ENCODE data around the gene FBXO44. TPM values are rescaled to one million over a fixed set of nuclear protein-coding genes. Genes with fewer than 3 reads are reported as not detected.
"Not testable (repeated sequence)": the region's sequence is repeated elsewhere in the genome, so short reads cannot be mapped to it uniquely, and the experiment has no call there.

The FBXO44 gene
- total RNA-seq, 1 donor from 2014 or later, result 20.2 TPM

- TF ChIP-seq CTCF (IDR thresholded peaks at IDR 0.05; ENCODE audit: borderline replicate concordance), result no peak
- intact Hi-C loops (cut with micrococcal nuclease), result loop anchor here (5.0 to 10.0 kb wide), 2 partner anchors 399 to 606 kb away; no protein-coding TSS in a partner anchor
- Histone ChIP-seq H3K9me3 (replicated peaks) (no peaks in the 10 kb centered on the region), H3K4me1 (peaks cover 14% of the 10 kb centered on the region), H3K27ac (replicated peaks) (no peak overlapping the region), H3K27me3 (ENCODE audit: low read depth) (peaks cover 62% of the 10 kb centered on the region), H3K4me3 (no peak overlapping the region), H3K36me3 (no peaks in the 10 kb centered on the region)
- no peak for DNase-seq
Measured at GRCh38 chr1:11640944-11641343, 13.7 kb upstream of the FBXO44 start.

- Histone ChIP-seq H3K4me1 (peaks cover 14% of the 10 kb centered on the region), H3K27me3 (ENCODE audit: low read depth) (peaks cover 62% of the 10 kb centered on the region), H3K4me3 (no peak overlapping the region), H3K9me3 (replicated peaks) (no peaks in the 10 kb centered on the region), H3K36me3 (no peaks in the 10 kb centered on the region), H3K27ac (replicated peaks) (no peak overlapping the region)
- no peak for DNase-seq
- TF ChIP-seq CTCF (IDR thresholded peaks at IDR 0.05; ENCODE audit: borderline replicate concordance), result no peak
- intact Hi-C loops (cut with micrococcal nuclease), result loop anchor here (2.0 to 10.0 kb wide), 3 partner anchors 305 to 607 kb away; no protein-coding TSS in a partner anchor
Measured at GRCh38 chr1:11641776-11642305, 12.8 kb upstream of the FBXO44 start.

- Histone ChIP-seq H3K4me1 (peaks cover 14% of the 10 kb centered on the region), H3K27me3 (ENCODE audit: low read depth) (peaks cover 62% of the 10 kb centered on the region)
- not testable (repeated sequence) for DNase-seq
Measured at GRCh38 chr1:11642418-11643017, 12.2 kb upstream of the FBXO44 start.

GRCh38 chr1:11643782-11644181 is 10.9 kb upstream of the FBXO44 start:
- intact Hi-C loops (cut with micrococcal nuclease), result loop anchor here (2.0 to 10.0 kb wide), 3 partner anchors 307 to 609 kb away; no protein-coding TSS in a partner anchor
- H3K27me3 ChIP-seq (ENCODE audit: low read depth), result peaks cover 63% of the 10 kb centered on the region
- H3K27ac ChIP-seq (replicated peaks), result no peak overlapping the region
- no peak overlapping the region for H3K4me3 ChIP-seq
- DNase-seq, result no peak
- no peaks in the 10 kb centered on the region for H3K9me3 ChIP-seq (replicated peaks)
- no peak for TF ChIP-seq CTCF (IDR thresholded peaks at IDR 0.05; ENCODE audit: borderline replicate concordance)
- H3K4me1 ChIP-seq, result peaks cover 25% of the 10 kb centered on the region
- H3K36me3 ChIP-seq, result no peaks in the 10 kb centered on the region

More at GRCh38 chr1:11642418-11643017, 12.2 kb upstream of the FBXO44 start:
- peak; percentile 97 for TF ChIP-seq CTCF (IDR thresholded peaks at IDR 0.05; ENCODE audit: borderline replicate concordance)
- H3K4me3 ChIP-seq; H3K27ac ChIP-seq (replicated peaks); H3K36me3 ChIP-seq; H3K9me3 ChIP-seq (replicated peaks): not testable (repeated sequence)
- intact Hi-C loops (cut with micrococcal nuclease), result loop anchor here (2.0 to 10.0 kb wide), 3 partner anchors 306 to 608 kb away; no protein-coding TSS in a partner anchor

- no peak overlapping the region for H3K27ac ChIP-seq (replicated peaks)
- no peaks in the 10 kb centered on the region for H3K36me3 ChIP-seq
- intact Hi-C loops (cut with micrococcal nuclease), result loop anchor here (10.0 kb wide), 1 partner anchor 610 kb away; no protein-coding TSS in a partner anchor
- no peaks in the 10 kb centered on the region for H3K9me3 ChIP-seq (replicated peaks)
- DNase-seq, result no peak
- H3K4me3 ChIP-seq, result no peak overlapping the region
- H3K27me3 ChIP-seq (ENCODE audit: low read depth), result peaks cover 67% of the 10 kb centered on the region
- H3K4me1 ChIP-seq, result peaks cover 36% of the 10 kb centered on the region
- no peak for TF ChIP-seq CTCF (IDR thresholded peaks at IDR 0.05; ENCODE audit: borderline replicate concordance)
Measured at GRCh38 chr1:11645270-11645669, 9.4 kb upstream of the FBXO44 start.

Measured in left ventricle myocardium inferior (tissue), 1 donor.